Muscle layer of colon (tissue), 2 donors: ENCODE data around the gene SH3TC2.

Source experiments
- H3K27ac ChIP-seq: one replicate; pipeline ENCODE4 v1.7.0; 2013; ENCODE audit warnings: low read depth, mild to moderate bottlenecking, low read length, moderate library complexity
- H3K27me3 ChIP-seq, 2 donors: one replicate each; pipeline ENCODE4 v1.7.0; 2013; ENCODE audit warnings: low read length in 2 of 2, mild to moderate bottlenecking in 2 of 2; ENCODE audit not compliant: insufficient read depth in 2 of 2, control insufficient read depth in 1 of 2
- H3K36me3 ChIP-seq: one replicate; pipeline ENCODE4 v1.7.0; 2013; ENCODE audit warnings: mild to moderate bottlenecking, low read length; ENCODE audit not compliant: insufficient read depth
- H3K4me1 ChIP-seq: one replicate; pipeline ENCODE4 v1.7.0; 2013; ENCODE audit warnings: mild to moderate bottlenecking, low read length; ENCODE audit not compliant: insufficient read depth
- H3K4me3 ChIP-seq, 2 donors: one replicate each; pipeline ENCODE4 v1.7.0; 2013; ENCODE audit warnings: low read length in 2 of 2, low read depth in 1 of 2, mild to moderate bottlenecking in 1 of 2, moderate library complexity in 1 of 2
- H3K9ac ChIP-seq: one replicate; pipeline ENCODE4 v1.7.0; 2013; ENCODE audit warnings: low read length
- H3K9me3 ChIP-seq: one replicate; pipeline ENCODE4 v1.7.0; 2013; ENCODE audit warnings: mild to moderate bottlenecking, low read length
- donor health status: abdominal sarcoma.
- donor health status: Adenocarcinoma of cecum.

Gene SH3TC2

DNA sequence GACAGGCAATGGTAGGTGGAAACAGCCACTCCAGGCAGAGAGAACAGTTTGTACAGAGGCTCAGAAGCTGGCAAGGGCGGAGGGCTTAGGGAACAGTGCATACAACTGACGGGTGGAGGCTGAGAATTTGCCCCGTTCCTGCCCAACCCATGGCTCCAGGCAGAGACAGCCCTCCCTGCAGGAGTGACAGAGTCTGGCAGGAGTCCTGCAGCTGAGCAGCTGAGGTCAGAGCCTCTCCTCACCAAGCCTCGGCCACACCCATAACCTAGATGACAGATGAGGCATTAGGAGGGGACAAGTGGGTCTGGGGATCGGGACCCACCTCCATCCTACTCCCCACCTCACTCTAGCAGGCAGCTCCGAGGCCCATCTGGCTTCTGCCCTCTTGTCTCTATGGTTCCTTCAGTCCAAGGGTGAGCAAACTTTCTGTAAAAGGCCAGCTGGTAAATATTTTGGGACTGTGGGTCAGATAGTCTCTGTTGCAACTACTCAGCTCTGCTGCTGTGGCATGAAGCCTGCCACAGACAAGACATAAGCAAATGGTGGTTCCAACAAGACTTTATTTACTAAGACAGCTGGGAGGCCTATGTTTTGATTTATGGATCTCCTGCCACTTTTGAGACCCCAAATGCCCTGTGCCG lies 83.7 kb downstream of the SH3TC2 start:
- Histone ChIP-seq H3K27ac (no peak overlapping the region), H3K27me3 (no peaks in the 10 kb centered on the region), H3K36me3 (no peaks in the 10 kb centered on the region), H3K9ac (no peak overlapping the region), H3K9me3 (no peaks in the 10 kb centered on the region), H3K4me1 (peaks cover 22% of the 10 kb centered on the region), H3K4me3 (no peak overlapping the region)

DNA sequence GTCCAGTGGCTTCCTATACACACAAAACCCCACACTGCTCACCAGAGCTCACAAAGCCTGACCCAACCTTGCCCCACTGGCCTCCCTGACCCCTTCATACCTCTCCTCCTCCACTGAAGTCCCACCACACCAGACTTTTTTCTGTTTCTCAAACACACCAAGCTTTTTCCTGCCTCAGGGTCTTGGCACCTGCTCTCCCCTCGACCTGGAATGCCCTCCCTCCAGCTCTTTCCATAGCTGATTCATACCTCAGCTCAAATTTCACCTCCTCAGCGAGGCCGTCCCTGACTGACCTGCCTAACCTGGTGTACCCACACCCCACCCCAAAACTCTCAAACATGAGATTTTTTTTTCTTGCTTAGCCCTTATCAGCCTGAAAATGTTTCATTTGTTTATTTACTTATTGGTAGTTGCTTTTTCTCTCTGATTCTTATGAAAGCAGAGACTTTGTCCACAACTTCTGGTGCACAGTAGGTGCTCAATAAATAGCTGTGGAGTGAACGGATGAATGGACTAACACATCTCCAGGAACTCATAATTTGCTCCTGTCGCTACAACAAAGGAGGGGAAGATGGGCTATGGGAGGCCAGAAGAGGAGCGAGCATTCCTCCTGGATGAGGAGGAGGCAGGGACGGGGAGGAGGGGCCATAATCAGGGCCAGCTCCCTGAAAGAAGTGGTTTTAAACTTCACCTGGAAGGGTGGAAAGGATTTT lies 84.3 kb downstream of the SH3TC2 start:
- Histone ChIP-seq H3K4me1 (peaks cover 25% of the 10 kb centered on the region), H3K4me3 (no peak overlapping the region), H3K27ac (no peak overlapping the region), H3K36me3 (no peaks in the 10 kb centered on the region), H3K9ac (no peak overlapping the region), H3K27me3 (no peaks in the 10 kb centered on the region), H3K9me3 (no peaks in the 10 kb centered on the region)

DNA sequence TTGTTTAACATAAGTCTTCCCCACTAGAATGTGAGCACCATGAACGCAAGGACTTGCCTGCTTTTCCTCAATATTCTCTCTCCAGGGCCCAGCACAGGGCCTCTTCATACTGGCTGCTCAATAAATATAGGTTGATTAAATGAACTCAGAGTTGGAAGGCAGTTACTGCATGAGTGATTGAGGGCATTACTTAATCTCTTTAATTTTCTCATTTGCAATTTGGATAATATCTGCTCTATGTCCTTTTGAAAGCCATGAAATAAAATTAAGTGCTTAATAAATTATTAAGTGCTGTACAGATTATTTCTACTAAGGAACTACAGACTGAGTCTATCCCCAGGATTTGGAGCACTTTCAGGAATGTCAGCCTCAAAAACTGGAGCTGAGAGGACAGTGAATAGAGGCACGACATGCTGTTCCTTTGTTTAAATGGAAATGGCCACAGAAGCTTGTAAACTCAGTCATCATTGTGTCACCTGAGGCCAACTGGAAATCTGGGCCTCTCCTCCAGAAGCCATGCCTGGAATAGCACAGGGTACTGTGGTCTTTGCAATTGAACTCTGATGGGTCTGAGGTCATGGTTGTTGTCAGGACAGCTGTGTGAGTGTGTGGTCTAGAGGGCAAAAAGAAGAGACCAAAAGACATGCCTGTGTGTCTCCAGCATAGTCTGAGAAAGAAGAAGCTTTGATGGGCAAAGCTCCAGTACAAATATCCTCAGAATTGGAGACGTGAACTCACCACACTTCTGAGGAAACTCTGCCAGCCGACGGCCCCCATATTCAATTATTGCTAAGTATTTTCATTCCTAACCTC lies 86.1 kb downstream of the SH3TC2 start:
- no peak overlapping the region for H3K4me3 ChIP-seq

DNA sequence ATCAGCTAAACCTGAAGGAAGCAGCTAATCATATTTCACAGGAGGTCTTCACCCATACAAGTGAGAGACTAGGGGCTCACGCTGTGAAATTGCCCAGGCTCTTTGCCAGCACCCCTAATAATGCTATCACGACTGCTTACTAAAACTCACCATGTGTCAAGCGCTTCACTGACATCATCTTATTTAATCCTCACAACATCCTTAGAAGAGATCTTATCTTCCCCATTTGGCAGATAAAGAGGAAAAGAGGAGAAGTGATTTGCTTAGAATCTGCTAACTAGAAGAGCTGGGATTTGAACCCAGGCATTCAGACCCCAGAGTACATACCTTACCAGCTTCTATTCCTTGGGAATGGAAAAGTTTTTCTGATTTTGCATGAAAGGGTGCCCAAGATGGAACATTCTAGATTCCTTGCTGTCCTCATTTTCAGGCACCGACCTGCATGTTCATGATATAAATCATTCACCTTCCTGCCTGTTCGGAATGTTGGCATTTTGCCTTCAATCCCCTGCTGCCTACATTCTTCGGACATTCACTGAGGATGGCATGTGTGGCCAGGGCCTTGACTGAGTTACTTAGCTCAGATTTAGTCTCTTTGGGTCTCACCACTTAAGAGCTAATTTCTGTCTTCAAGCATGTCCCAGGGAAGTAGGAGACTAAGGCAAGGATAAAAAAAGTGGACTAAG lies 88.1 kb downstream of the SH3TC2 start:
- H3K9ac ChIP-seq = no peak overlapping the region
- no peaks in the 10 kb centered on the region for H3K27me3 ChIP-seq
- H3K4me1 ChIP-seq = peaks cover 43% of the 10 kb centered on the region
- H3K27ac ChIP-seq = no peak overlapping the region
- no peak overlapping the region for H3K4me3 ChIP-seq
- no peaks in the 10 kb centered on the region for H3K36me3 ChIP-seq
- no peaks in the 10 kb centered on the region for H3K9me3 ChIP-seq

More for the DNA sequence above, 86.1 kb downstream of the SH3TC2 start:
- no peaks in the 10 kb centered on the region for H3K36me3 ChIP-seq
- H3K9me3 ChIP-seq = no peaks in the 10 kb centered on the region
- no peak overlapping the region for H3K9ac ChIP-seq
- no peak overlapping the region for H3K27ac ChIP-seq
- no peaks in the 10 kb centered on the region for H3K27me3 ChIP-seq
- H3K4me1 ChIP-seq = peaks cover 41% of the 10 kb centered on the region

DNA sequence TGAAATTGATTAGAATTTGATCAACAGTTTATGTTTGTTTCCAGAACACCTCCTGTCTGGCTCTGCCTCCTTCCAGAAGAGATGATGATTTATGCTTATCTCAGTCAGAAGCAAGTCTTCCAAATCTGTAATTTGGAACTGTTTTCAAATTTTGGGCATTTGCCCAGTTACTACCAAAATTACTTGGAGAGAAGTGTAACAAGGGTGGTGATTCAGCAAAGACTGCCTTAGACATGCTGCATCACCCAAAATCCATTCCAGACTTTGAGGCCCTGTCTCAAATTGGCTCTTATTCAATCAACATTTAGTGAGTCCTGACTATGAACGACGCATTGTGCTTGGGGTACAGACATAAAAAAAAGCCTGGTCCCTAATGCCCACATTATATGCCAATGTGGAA lies 89.4 kb downstream of the SH3TC2 start:
- Histone ChIP-seq H3K4me1 (peaks cover 48% of the 10 kb centered on the region), H3K9ac (no peak overlapping the region), H3K27me3 (no peaks in the 10 kb centered on the region), H3K36me3 (no peaks in the 10 kb centered on the region), H3K4me3 (no peak overlapping the region), H3K9me3 (no peaks in the 10 kb centered on the region), H3K27ac (no peak overlapping the region)

DNA sequence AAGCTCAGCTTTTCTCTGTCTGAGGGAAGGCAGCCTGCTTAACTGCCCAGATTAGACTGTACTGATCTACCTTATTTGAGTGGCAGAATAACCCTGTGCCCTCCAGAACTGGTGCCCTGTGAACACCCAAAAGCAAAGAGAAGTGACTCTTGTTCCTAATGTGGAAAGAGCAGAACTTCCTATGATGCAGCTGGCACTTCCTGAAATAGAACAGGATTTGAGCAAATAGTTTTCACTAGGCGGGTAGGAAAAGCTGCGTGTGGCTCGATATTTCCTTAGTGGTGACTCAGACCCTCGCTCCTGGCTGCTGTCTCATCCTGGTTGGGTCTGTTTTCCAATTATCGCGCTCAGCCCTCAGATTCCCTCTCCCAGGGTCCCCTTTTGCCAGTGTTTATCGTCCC lies 89.9 kb downstream of the SH3TC2 start:
- Histone ChIP-seq H3K27me3 (no peaks in the 10 kb centered on the region), H3K4me1 (peaks cover 48% of the 10 kb centered on the region), H3K9me3 (no peaks in the 10 kb centered on the region), H3K9ac (no peak overlapping the region), H3K36me3 (no peaks in the 10 kb centered on the region), H3K27ac (no peak overlapping the region), H3K4me3 (no peak overlapping the region)

DNA sequence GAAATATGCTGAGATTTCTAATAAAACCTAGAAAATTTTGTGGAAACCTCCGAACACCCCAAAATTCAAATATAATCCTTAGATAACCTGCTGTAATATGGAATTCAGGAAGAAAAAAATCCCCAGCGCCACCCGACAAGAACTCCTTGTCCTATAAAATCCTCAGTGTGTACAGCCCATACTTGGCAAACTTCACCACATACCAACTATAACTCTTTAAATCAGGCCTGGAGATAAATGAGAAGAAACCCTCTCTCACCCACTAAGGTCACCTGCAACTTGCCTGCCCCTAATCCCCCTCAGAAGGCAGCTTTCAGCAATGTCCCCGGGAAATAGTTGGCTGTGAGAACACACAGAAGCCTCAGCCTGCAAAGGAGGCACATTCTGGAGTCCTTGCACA lies 90.5 kb downstream of the SH3TC2 start:
- no peaks in the 10 kb centered on the region for H3K27me3 ChIP-seq
- no peak overlapping the region for H3K9ac ChIP-seq
- H3K4me3 ChIP-seq = no peak overlapping the region
- peaks cover 48% of the 10 kb centered on the region for H3K4me1 ChIP-seq
- H3K36me3 ChIP-seq = no peaks in the 10 kb centered on the region
- no peaks in the 10 kb centered on the region for H3K9me3 ChIP-seq
- H3K27ac ChIP-seq = peak overlapping the region; percentile 19

DNA sequence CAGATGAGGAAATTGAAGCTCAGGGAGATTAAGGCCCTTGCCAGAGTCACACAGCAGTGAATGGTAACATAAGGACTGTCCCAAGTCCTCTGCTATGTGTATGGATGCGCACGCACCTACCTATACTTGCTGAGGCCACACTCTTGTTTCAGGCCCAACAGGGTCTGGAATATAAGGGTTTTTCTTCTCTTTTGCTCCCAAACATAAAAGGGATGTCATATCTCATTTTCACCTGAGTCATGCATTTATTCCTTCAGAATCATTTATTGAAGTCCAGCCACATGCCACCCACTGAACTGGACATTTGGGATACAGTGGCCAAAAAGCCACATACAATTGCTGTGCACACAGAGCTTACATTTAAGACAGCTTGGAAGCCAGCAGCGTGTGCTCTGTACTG lies 92.0 kb downstream of the SH3TC2 start:
- no peaks in the 10 kb centered on the region for H3K9me3 ChIP-seq
- peaks cover 42% of the 10 kb centered on the region for H3K4me1 ChIP-seq
- H3K9ac ChIP-seq = no peak overlapping the region
- no peaks in the 10 kb centered on the region for H3K36me3 ChIP-seq
- H3K27ac ChIP-seq = peak overlapping the region; percentile 21
- H3K27me3 ChIP-seq = no peaks in the 10 kb centered on the region
- no peak overlapping the region for H3K4me3 ChIP-seq

DNA sequence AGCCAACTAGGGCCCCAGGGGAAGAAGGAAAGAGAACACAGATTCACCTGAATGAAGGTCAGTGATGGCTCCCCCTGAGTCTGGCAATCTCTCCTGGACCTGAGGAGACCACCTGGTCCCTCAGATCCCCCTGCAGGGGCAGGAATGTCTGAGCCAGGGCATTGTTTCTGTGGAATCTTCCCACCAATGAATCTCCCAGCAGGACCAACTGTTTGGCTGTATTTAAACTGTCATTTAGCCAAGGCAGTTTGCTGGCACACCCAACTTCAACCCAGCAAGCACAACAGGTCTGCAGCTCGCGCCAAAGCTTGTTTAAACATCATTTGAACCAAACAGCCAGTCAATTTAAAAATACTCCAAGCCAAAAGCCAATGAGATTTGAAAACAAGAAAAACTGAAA lies 92.6 kb downstream of the SH3TC2 start:
- Histone ChIP-seq H3K36me3 (no peaks in the 10 kb centered on the region), H3K9me3 (no peaks in the 10 kb centered on the region), H3K27ac (peak overlapping the region; percentile 21), H3K27me3 (no peaks in the 10 kb centered on the region), H3K4me1 (peaks cover 48% of the 10 kb centered on the region), H3K9ac (no peak overlapping the region), H3K4me3 (no peak overlapping the region)

DNA sequence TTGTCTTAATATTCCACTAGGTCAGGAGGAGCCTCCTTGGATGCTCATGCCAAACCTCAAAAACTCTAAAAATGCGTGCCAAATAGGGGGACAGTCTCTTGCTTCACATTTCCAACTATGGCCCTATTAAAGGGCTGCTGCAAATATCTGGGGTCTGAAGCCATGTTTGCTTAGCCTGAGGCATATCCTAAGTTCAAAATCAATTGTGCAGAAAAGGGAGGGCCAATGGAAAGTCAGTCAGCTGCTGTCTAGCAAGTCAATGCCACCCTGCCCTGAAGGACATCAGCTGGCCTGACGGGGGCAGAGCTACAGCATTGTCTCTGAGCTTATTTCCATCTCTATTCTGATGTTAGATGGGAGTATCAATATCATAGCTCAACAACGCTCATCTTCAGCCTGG lies 93.6 kb downstream of the SH3TC2 start:
- Histone ChIP-seq H3K4me1 (peaks cover 48% of the 10 kb centered on the region), H3K36me3 (no peaks in the 10 kb centered on the region), H3K27ac (peak overlapping the region; percentile 12), H3K27me3 (no peaks in the 10 kb centered on the region), H3K9me3 (no peaks in the 10 kb centered on the region), H3K4me3 (no peak overlapping the region), H3K9ac (no peak overlapping the region)

DNA sequence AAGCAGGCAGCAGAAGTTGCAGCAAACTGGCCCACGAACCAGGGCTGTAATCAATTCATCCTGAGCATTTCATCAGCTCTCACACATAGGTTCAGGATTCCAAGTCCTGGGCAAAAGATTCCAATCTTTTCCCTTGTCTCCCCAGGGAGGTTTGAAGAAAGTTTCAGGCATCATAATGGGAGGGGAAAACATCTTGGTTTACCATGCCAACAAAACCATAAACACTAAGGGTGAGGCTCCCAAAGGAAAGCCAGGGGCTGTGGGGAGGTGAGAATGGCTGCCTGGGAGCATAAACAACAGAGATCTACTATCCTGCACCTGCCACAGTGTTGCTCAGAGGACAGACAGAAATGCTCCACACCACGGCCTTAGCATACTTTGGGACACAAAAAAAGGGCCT lies 94.6 kb downstream of the SH3TC2 start:
- H3K27me3 ChIP-seq = no peaks in the 10 kb centered on the region
- no peaks in the 10 kb centered on the region for H3K36me3 ChIP-seq
- no peak overlapping the region for H3K9ac ChIP-seq
- no peak overlapping the region for H3K4me3 ChIP-seq
- no peak overlapping the region for H3K27ac ChIP-seq
- H3K9me3 ChIP-seq = no peaks in the 10 kb centered on the region
- peaks cover 43% of the 10 kb centered on the region for H3K4me1 ChIP-seq
